ENCODE measurements around the gene LARP4B.
"Not testable (repeated sequence)": the region's sequence is repeated elsewhere in the genome, so short reads cannot be mapped to it uniquely, and the experiment has no call there.

Gene LARP4B

DNA sequence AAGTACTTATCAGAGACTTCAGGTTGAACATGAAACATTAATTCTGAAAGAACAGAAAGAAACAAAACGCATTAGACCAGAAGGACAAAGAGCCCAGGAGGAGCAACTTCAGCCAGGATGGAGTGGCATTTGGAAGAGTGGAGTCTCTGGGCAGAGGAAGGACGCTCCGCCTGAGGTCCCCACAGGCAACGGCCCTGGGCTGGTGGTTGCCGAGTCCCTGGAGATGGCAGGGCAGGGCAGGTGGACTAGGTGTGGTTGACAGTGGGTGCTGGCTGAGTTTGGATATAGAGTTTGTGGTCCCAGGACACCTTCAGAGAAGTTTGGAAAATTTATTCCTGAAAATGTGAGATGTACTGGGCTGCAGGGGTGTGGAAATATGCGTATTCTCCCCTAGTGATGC is 27.4 kb upstream of the LARP4B start:
- no peak for DNase-seq (ENCODE audit: low read depth in 1 of 2, low spot score in 1 of 2)

- DNase-seq (ENCODE audit: low read depth in 1 of 2, low spot score in 1 of 2) = no peak
Measured at GRCh38 chr10:958106-958505, 26.6 kb upstream of the LARP4B start.

DNA sequence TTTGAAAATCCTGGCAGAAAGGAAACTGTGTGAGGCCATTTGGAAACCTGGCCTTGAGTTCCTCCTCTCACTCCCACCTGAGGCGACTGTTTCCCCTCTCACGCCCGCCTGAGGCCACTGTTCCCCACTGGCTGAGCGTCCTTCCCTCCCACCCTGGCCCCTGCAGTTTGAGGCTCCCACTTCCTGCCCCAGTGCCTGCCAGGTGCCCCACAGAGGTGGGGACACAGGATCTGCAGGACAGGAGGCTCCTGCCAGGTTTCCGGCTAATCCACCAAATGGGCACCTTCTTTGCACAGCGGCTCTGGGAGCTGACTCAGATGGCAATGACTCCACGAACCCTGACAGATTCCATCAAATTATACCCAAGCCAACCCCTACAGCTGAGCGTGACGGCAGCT is 24.3 kb upstream of the LARP4B start:
- no peak for DNase-seq (ENCODE audit: low read depth in 1 of 2, low spot score in 1 of 2)

DNA sequence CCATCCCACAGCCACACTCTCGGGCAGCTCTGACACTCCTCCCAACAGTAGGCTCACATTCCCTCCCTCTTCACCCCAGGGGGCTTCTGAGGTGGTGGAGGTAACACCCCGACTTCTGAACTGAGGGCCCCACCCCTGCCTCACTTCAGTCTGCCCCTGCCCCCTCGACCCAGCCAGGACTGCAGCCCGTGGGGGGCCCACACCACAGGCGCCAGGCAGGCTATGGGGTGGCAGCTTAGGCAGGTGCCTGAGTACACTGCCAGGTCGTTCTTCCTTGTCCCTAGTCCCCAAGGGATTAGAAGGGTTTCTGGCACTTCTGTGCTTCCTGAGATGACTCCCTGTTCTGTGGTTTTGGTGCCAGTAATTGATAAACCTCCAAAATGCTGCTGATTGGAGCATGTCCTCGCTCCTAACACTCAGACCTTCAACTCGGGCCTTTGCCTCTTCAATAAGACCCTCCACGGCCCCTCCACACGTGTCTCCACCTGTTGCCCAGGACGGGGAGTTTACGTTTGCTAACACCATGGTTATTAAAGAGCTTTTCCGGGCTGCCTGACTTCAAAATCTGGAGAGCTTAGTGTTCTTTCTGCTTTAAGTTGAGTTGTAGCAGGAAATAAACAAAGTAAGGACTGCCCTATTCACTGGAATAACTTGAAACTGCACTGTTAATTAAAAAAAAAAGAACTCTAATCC is 23.8 kb upstream of the LARP4B start:
- DNase-seq (ENCODE audit: low read depth in 1 of 2, low spot score in 1 of 2) = no peak

DNA sequence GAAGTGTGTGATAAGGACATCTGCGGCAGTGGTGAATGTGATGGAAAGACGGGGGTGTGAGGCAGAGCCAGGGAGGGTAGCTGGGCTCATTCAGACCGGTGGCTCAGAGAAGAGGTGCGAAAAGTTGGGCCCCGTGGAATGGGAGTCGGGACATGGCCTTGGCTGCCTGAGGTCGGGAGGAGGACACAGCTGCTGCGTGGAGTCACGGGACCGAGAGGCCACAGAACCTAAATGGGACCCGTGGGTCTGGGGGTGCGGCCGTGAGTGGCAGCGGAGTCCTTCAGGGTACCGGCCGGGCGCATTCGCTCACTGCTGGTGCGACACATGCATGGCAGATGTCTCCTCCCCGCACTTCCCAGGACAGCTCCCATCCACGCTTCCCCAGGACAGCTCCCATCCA is 22.9 kb upstream of the LARP4B start:
- no peak for DNase-seq (ENCODE audit: low read depth in 1 of 2, low spot score in 1 of 2)

DNA sequence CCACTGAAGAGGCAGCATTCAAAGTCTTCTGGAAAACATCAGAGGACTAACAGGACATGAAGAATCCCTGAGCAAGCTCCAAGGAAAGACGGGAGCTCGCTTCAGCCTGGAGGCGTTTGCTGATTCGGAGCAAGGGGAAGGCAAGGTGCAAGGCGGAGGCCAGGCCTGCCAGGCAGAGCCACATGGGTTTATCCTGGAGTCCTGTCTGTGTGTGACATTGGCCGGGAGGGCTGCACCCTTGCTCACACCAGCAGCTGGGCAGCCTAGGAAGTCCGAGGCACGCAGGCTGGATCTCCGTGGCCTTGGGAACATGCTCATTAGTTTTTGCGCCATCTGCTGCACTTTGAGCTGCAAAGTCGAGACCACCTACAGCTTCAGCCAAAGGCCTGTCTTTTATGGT is 22.3 kb upstream of the LARP4B start:
- DNase-seq (ENCODE audit: low read depth in 1 of 2, low spot score in 1 of 2) = no peak

DNA sequence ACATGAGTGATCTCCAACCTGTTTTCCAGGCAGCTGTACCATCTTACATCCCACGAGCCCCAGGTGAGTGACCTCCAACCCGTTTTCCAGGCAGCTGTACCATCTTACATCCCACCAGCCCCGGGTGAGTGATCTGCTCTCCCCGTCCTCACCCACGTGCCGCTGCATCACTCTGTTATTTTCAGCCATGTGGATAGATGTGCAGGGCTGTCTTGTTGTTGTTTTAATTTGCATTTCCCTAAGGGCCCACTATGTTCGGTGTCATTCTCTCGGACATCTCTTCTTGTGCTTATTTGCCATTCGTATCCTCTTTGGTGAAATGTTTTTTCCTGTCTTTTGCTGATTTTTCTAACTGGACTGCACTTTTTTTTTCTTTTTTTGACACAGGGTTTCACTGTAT is 17.9 kb upstream of the LARP4B start:
- DNase-seq (ENCODE audit: low read depth in 1 of 2, low spot score in 1 of 2) = no peak

DNA sequence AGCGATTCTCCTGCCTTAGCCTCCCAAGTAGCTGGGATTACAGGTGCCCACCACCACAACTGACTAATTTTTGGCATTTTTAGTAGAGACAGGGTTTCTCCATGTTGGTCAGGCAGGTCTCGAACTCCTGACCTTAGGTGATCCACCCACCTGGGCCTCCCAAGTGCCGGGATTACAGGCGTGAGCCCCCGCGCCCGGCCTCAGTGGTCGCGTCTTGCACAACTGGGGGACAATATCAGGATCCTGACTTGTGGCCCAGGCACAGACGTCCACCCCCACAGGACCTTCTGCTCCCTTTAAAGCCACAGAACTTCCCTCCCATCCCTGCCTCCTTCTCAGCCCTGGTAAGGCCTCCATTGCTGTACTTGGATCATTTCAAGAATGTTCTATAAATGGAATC is 16.8 kb upstream of the LARP4B start:
- no peak for DNase-seq (ENCODE audit: low read depth in 1 of 2, low spot score in 1 of 2)

GRCh38 chr10:947881-948280 is 16.4 kb upstream of the LARP4B start:
- no peak for DNase-seq (ENCODE audit: low read depth in 1 of 2, low spot score in 1 of 2)

DNA sequence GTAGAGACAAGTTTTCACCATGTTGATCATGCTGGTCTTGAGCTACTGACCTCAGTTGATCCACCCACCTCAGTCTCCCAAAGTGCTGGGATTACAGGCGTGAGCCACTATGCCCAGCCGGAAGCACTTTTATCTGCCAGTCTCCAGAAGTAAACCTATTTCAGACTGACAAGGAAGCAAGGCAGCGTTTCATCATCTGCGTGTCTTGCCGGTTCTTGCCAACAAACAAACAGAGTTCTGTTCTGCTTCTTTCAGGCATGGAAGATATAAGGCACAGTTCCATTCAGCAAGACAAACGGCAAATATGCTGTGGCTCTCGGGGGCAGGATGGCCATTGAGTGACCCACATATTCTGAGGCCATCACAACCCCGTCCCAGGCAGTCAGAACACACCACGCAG is 15.5 kb upstream of the LARP4B start:
- no peak for DNase-seq (ENCODE audit: low read depth in 1 of 2, low spot score in 1 of 2)

- DNase-seq (ENCODE audit: low read depth in 1 of 2, low spot score in 1 of 2) = no peak
Measured at GRCh38 chr10:945778-946177, 14.3 kb upstream of the LARP4B start.

GRCh38 chr10:944034-944831 is 12.7 kb upstream of the LARP4B start:
- no peak for DNase-seq (ENCODE audit: low read depth in 1 of 2, low spot score in 1 of 2)

GRCh38 chr10:943334-944033 is 12.0 kb upstream of the LARP4B start:
- DNase-seq (ENCODE audit: low read depth in 1 of 2, low spot score in 1 of 2) = no peak

DNA sequence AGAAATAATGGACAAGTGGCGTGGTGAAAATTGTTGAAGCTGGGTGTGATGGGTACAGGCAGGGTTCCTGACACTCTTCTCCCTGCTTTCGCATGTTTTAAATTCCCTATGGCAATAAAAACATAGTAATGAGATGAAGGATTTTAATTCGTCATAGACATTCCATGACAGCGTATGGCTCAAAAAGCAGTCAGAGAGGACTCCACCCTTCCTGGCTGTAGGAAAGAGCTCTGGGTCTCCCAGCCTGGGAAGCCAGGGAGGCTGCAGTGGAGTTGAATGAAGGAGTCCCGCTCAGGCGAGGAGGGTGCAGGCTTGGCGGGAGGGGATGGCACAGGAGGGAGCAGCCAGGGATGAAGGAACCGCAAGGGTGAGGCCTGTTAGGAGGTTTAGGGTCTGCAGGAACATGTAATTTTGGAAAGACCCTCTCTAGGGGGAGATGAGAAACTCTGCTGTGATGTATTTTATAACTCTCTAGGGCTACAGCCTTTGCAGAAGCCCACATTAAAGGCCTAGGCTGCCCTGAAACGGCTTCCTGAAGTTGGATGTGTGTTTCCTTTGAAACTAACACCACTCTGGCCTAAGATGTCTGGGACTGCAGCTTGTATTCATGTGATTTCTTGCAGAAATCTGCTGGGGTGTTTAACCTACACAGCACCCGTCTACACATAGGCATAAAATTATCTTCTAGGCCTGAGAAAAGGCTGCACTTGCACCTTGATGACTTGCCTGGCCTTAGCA is 7.6 kb upstream of the LARP4B start:
- DNase-seq (ENCODE audit: low read depth in 1 of 2, low spot score in 1 of 2) = no peak

GRCh38 chr10:934746-935406 is 3.4 kb upstream of the LARP4B start:
- DNase-seq (ENCODE audit: low read depth in 1 of 2, low spot score in 1 of 2) = no peak

- DNase-seq (ENCODE audit: low read depth in 1 of 2, low spot score in 1 of 2) = not testable (repeated sequence)
Measured at GRCh38 chr10:934165-934564, 2.7 kb upstream of the LARP4B start.

DNA sequence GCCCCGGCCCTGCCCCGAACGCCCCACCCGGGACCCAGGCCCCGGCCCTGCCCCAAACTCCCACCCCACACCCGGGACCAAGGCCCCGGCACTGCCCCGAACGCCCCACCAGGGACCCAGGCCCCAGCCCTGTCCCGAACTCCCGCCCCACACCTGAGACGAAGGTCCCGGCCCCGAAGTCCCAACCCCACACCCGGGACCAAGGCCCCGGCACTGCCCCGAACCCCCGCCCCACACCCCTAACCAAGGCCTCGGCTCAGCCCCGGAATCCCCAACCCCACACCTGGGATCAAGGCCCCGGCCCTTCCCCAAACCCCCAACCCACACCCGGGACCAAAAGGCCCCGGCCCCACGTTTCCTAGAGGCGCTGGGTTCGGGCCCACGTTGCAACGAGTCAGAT is 1.1 kb upstream of the LARP4B start:
- no peak for DNase-seq (ENCODE audit: low read depth in 1 of 2, low spot score in 1 of 2)

GRCh38 chr10:930625-931325 is 730 bp downstream of the LARP4B start:
- no peak for DNase-seq (ENCODE audit: low read depth in 1 of 2, low spot score in 1 of 2)

DNA sequence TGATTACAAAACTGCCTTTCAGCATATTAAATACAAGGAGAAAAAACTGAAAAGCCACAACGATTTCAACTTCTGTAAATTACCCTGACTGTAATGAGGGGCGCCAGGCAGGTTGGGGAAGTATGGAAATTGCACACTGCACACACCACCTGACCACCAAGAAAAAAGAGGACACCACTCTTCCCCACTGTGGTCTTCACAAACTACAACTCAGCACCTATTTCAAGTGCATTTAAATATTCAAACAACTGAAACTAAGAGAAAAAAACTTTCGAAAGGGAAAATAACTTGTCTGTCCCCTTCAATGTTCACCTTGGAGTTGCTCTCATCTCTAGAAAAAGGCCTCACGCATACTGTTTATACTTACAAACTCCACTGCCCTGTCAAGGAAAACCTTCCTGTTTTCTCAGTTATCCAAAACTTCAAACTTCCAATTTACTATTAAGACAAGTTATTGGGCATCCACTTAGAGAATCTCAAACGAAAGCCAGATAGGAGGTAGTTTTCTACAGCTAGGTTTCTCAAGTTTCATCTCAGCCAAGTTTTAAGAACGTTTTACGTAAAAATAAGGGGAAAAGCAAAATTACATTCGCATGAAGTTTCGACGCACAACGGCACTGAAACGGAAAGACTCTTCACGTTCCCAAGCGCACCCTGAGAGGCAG is 1.4 kb downstream of the LARP4B start:
- no peak for DNase-seq (ENCODE audit: low read depth in 1 of 2, low spot score in 1 of 2)

GRCh38 chr10:927131-927530 is 4.4 kb downstream of the LARP4B start:
- DNase-seq (ENCODE audit: low read depth in 1 of 2, low spot score in 1 of 2) = no peak

Measured in stimulated activated CD4-positive, alpha-beta T cell treated with anti-CD3 and anti-CD28 coated beads, Interleukin-15, amount 100 ng/mL, for 1 hour (primary cell).